ENCODE measurements around the gene RPS6KA5.
"Not testable (repeated sequence)": the region's sequence is repeated elsewhere in the genome, so short reads cannot be mapped to it uniquely, and the experiment has no call there.

RPS6KA5 gene

DNA sequence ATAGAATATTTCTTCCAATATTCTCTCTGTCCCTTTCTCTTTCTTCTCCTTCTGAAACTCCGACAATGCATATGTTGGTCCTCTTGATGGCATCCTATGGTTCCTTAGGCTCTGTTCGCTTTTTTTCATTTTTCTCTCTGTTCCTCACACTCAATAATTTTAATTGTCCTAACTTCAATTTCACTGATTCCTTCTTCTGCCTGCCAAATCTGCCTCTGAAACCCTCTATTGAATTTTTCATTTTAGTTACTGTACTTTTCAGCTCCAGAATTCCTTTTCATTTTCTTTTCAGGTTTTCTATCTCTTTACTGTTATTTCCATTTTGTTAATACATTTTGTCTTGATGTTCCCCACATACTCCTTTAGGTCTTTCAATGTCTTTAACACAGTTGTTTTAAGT is 177.2 kb downstream of the RPS6KA5 start:
- DNase-seq (ENCODE audit: extremely low read depth in 1 of 2, low read depth in 1 of 2), result no peak

DNA sequence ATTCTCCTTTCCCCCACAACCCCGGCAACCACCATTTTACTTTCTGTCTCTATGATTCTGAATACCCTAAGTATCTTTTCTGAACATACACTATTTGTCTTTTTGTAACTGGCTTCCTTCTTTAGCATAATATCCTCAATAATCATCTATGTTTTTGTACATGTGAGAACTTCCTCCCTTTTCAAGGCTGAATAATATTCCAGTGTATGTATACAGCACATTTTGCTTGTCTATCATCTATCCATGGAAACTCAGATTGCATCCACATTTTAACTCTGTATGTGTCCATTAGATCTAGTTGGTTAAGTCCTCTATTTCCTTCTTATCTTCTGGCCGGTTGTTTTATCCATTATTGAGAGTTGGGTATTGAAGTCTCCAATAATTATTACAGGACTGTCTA is 180.2 kb downstream of the RPS6KA5 start:
- no peak for DNase-seq (ENCODE audit: extremely low read depth in 1 of 2, low read depth in 1 of 2)

- no peak for DNase-seq (ENCODE audit: extremely low read depth in 1 of 2, low read depth in 1 of 2)
Measured at GRCh38 chr14:90874599-90874998, 185.8 kb downstream of the RPS6KA5 start.

DNA sequence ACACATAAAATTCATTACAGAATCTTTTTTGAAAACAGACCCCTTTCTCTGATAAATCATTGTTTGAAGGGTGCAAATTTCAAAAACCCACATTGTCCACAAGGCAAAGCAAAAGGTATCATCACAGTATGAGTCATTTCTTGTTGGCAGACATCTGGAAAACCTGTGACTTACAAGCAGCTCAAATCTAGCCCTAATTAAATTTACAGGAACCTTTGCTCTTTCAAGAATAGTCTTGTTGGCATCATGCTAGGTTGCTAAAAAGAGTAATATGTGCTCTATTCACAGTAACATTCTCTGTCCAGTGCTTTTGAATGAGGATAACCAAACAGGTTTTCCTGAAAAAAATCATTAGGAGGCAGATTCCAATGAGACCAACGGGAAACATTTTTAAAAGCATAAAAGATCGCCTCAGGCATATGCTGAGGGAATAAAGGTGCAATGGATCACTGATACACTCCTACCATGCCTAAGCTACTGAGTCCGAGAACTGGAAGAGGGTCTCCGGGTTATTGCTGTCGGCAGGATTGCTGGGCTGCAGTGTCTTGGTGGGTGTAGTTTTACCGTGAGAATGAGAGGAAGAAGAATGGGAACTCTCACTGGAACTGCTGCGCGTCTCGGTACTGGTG is 188.7 kb downstream of the RPS6KA5 start:
- no peak for DNase-seq (ENCODE audit: extremely low read depth in 1 of 2, low read depth in 1 of 2)

DNA sequence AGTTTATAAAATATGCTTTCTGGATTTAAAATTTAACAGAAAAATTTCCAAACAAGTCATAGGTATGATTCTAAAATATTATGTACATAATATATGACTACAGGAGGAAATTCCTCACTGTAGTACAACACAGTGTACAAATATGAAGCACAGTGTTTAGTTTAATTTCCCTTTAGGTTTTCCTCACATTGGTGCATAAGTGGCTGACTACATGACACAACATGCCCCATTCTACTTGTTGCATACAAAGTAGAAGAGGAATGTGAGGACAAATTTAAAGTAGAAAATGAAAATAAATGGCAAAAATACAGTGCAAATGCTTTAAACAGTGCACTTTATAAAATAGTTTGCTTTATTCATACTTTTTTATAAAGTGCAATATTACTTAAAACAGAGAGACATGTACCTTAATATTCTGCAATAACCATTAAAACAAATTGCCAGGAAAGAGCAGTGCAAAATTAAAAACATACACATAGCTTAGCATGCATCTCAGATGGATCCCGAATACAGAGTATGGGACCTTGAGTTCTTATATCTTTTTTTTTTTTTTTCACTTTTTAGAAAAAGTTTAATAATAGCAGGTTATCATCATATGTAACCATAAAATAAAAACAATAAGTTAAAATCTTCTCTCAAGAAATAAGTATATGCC is 189.4 kb downstream of the RPS6KA5 start:
- no peak for DNase-seq (ENCODE audit: extremely low read depth in 1 of 2, low read depth in 1 of 2)

DNA sequence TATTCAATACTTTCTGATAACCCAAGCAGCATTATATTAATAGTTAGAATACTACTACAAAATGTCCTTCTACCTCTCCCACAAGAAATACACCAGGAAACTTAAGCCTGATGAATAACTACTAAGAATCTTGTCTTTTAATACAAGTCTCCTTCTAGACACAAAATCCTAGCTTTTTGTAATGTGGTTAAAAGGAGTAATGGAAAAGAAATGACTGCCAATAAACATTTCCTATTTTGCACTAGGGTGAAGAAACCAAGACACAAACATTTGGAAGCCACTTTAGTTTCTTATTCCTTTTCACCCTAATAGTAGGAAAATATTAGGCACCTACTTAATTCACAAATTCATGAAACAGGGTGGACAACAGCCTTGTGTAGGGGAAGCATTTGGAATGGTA is 192.9 kb downstream of the RPS6KA5 start:
- DNase-seq (ENCODE audit: extremely low read depth in 1 of 2, low read depth in 1 of 2), result no peak

DNA sequence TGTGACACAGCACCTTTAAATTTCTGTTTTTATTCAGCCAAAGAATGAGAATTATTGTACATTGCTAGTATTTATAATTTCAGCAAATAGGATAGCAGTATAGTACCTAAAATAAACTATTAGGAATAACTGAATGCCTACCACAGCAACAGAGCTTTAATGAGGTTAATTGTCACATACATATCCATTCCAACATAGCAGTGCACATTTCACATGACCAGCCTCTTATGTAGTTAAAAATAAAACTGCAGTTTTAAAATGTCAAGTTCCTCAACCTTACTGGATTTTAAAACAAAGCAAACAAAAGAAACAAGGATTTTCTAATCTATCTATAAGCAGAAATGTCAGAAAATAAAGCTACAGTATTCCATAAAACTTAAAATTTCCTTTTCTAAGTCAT is 193.6 kb downstream of the RPS6KA5 start:
- DNase-seq (ENCODE audit: extremely low read depth in 1 of 2, low read depth in 1 of 2), result no peak

GRCh38 chr14:90864741-90865140 is 195.7 kb downstream of the RPS6KA5 start:
- DNase-seq (ENCODE audit: extremely low read depth in 1 of 2, low read depth in 1 of 2), result no peak

- DNase-seq (ENCODE audit: extremely low read depth in 1 of 2, low read depth in 1 of 2), result no peak
Measured at GRCh38 chr14:90858511-90858910, 201.9 kb downstream of the RPS6KA5 start.

DNA sequence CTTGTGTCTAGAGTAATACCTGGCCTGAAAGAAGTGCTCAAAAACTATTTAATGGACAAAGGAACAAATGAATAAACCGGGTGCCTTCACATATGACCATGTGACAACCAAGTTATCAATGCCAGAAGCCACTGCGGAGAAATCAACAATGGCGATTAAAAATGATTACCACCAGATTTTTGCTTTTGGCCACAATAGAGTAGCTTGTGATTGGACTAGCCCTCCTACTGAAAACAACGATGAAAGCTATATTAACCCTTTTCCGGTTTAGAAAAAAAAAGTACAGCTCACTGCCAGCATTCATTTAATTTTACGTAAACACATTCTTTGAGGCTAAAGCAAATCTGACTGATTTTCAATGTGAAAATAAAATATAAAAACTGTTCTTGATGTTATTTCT is 202.6 kb downstream of the RPS6KA5 start:
- DNase-seq (ENCODE audit: extremely low read depth in 1 of 2, low read depth in 1 of 2), result no peak

DNA sequence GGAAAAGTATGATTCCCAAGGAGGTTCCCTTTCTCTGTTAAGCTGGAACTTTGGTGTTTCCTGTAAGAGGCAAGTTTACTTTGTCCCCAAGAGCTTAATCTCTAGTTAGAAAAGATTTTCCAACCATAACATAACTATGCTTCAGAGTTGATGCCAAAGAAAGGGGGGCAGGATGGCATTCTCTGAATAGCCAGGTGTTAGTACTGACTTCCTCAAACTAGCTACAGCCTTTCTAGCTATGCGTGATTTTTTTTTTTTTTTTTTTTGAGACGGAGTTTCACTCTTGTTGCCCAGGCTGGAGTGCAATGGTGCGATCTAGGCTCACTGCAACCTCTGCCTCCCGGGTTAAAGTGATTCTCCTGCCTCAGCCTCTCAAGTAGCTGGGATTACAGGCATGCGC is 204.3 kb downstream of the RPS6KA5 start:
- not testable (repeated sequence) for DNase-seq (ENCODE audit: extremely low read depth in 1 of 2, low read depth in 1 of 2)

- DNase-seq (ENCODE audit: extremely low read depth in 1 of 2, low read depth in 1 of 2), result no peak
Measured at GRCh38 chr14:90853116-90853515, 207.3 kb downstream of the RPS6KA5 start.

DNA sequence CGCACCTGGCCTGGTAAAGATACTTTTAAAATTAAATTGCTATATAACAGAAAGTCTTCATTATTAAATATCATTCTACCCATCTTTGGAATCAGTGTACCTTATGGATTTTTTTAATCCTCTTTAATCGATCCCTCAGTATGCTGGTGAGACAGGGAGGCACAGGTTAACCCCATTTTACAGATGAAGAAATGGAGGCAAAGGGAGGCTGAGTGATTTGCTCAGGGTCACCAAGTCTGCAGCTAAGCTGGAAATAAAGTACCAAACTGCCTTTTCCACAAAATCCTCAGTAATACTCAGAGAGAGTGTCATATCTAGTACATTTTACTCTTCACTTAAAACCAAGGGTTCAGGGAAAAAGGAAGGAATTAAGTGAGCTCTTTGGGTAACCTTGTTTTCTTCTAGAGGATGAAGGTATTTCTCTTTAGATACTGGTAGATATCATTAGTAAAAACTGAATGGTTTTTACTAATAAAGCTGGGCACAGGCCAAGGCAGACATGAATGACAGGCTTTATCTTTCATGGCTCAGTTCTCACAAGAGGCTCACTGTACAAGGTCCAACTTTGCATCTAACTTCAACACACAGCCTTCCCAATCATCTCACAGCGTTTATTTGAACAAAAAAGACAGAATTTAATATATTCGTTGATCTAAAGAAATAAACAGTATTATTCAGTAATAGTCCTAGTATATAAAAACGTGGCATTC is 209.0 kb downstream of the RPS6KA5 start:
- no peak for DNase-seq (ENCODE audit: extremely low read depth in 1 of 2, low read depth in 1 of 2)

- DNase-seq (ENCODE audit: extremely low read depth in 1 of 2, low read depth in 1 of 2), result no peak
Measured at GRCh38 chr14:90850487-90850886, 210.0 kb downstream of the RPS6KA5 start.

DNA sequence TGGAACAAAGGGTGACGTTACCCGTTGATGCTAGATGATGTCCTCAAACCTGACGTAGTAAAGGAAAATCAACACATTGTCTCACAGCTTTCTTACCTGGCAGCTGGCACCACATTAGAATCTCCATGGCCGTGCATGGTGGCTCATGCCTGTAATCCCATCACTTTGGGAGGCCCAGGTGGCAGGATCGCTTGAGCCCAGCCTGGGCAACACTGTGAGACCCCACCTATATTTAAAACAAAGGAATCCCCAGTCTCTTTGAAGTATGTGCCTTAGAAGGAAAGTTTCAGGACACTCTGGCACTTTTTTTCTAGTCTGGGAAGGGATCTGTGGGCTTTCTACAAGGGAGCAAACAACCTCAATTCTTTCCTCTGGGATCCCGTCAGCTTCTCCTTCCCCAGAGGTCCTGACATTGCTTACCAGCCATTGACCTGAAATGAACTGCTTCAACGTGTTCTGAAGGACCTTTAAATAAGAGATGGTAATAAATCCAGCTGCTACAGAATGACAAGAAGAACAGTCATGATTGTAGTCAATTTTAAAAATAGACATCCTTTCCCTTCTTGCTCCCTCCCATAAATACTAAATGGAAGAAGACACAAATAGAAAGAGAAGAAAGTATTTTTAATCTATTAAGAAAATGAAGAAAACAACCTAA is 210.5 kb downstream of the RPS6KA5 start:
- no peak for DNase-seq (ENCODE audit: extremely low read depth in 1 of 2, low read depth in 1 of 2)

DNA sequence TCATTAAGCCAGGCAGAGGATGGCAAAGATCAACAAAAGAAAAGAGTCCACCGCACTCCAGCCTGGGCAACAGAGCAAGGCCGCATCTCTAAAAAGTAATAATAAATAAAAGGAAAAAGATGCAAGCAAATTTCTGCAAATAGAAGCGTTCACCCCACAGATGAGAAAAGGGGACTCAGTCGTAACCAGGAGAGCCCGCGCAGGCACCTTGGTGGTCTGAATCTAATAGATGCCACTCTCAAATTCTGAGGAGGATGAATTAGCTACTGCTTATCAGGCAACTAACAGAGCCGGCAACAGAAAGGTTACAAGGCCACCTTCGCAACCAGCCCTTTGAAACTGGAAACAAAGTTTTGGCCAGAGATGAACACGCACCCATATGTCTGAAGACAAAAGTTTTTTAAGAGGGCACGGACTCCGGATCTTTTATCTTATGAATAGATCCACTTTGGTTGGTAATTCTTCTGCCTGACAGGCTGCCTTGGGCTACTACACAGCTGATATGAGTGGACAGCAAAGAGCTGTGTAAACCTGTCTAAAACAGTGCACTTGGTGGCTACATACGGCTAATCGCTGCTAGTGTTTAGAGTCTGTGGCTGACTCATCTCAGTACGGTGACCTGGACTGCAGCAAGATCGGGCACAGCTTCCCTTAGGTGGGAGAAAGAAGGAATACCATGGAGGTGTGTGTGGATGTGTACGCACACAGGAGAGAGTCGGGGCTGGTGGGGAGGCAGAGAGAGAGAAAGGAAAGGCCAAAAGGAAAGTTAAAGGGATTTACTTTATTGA is 211.3 kb downstream of the RPS6KA5 start:
- no peak for DNase-seq (ENCODE audit: extremely low read depth in 1 of 2, low read depth in 1 of 2)

GRCh38 chr14:90846511-90846910 is 213.9 kb downstream of the RPS6KA5 start:
- no peak for DNase-seq (ENCODE audit: extremely low read depth in 1 of 2, low read depth in 1 of 2)

DNA sequence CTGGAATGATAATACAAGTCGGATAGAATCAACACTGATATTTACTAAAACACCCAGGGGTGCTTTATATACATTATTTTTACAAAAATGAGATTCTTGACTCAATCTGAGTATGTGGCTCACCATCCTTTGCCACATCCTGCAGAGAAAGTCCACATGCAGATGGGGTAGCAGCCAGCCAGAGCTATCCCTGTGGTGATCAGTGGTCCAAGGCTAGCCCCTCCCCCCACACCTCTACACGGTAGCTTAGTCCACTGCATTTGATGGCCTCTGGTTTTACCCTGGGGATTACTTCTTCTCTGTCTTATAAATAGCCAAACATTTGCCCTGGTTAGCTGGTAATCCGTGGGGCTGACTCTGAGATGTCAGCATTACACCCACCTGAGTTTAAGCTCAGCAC is 216.1 kb downstream of the RPS6KA5 start:
- no peak for DNase-seq (ENCODE audit: extremely low read depth in 1 of 2, low read depth in 1 of 2)

- DNase-seq (ENCODE audit: extremely low read depth in 1 of 2, low read depth in 1 of 2), result no peak
Measured at GRCh38 chr14:90842726-90843125, 217.7 kb downstream of the RPS6KA5 start.

DNA sequence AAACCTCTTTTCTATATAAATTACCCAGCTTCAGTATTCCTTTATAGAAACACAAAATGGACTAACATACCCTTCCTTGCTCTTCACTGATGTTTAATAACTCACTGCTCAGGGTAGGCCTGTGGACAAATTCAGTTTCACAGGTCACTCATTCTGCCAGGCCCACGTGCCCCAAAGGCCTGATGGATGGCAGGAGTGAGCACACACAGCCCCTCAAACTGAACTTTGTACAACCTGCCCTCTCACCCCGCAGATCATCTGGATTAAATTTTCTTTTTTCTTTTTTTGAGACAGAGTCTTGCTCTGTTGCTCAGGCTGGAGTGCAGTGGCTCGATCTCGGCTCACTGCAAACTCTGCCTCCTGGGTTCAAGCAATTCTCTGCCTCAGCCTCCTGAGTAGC is 219.8 kb downstream of the RPS6KA5 start:
- DNase-seq (ENCODE audit: extremely low read depth in 1 of 2, low read depth in 1 of 2), result not testable (repeated sequence)

DNA sequence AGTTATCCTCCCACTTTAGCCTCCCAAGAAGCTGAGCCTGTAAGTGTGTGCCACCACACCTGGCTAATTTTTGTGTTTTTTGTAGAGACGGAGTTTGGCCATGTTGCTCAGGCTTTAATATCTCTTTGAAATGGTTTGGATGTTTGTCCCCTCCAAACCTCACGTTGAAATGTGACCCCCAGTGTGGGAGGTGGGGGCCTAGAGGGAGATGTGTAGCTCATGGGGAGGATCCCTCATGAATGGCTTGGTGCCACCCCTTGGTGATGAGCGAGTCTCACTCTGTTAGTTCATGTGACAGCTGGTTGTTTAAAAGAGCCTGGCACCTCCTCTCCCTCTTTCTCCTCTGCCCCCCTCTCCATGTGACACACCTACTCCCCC is 220.6 kb downstream of the RPS6KA5 start:
- DNase-seq (ENCODE audit: extremely low read depth in 1 of 2, low read depth in 1 of 2), result no peak
